Right renal cortex interstitium (tissue), 3 donors: ENCODE data around the gene ZEB2. TPM values are rescaled to one million over a fixed set of nuclear protein-coding genes. Genes with fewer than 3 reads are reported as not detected.

ENCODE experiments used
- DNase-seq, 3 donors: peaks; one replicate each; pipeline ENCODE4 v3.0.0-alpha.2; 2013; ENCODE audit warnings: low read depth in 3 of 3, low spot score in 2 of 3
- polyA plus RNA-seq, 3 donors: library from polyadenylated mRNA; unstranded; fragments of 120-200 nt; gene quantifications; one replicate each; pipeline ENCODE4 v1.2.1, GENCODE V29; 2013; ENCODE audit not compliant: insufficient read length in 3 of 3

The ZEB2 gene
- polyA plus RNA-seq, 3 donors, result 136 to 140 (median 138) TPM

DNA sequence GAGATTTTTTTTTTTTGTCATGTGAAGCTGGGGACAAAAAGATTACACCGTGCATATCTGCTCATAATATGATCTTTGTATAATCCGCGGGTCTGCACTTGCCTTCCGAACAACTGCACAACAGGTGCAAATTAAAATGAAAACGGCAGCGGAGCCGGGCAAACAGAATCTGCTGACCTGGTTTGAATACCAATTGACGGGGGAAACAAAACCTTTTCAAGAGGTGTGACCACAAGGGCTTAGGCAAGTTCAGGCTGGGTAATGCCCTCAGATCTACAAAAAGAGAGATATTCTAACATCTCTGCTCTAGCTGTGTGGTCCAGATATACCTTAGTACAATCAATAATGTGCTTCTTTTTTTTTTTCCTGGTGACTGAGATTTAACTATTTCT lies 88.5 kb downstream of the ZEB2 start:
- DNase-seq, result no peak

DNA sequence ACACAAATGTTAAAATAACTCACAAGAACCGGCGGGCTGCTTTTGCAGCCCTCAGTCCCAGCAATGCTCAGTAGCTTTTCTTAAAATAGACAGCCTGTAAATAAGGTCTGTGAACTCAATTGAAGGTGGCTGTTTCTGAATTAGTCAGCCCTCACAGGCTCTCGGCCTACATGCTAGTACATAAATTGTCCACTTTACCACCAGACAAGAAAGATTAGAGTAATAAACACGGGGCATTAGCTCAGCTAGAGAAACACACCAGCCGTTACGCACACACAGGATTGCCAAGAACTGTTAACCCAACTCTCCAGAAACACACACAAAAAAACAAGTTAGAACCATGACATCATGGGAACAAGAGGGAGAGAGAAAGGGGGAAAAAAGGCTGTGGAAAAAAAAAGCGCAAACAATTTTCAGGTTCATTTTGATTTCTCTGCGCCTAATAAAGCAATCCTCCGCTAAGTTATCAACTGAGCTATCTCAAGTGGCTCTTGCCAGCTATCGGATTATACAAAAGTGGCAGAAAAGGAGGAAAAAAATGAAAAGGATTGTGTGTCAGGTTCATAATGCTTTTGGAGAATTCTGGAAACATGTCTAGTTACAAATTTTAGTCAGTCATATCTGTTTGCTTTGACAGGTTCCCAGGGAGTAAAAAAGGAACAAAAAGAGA lies 89.1 kb downstream of the ZEB2 start:
- peak in 2 of 3 donors; percentile 67 to 73 for DNase-seq

DNA sequence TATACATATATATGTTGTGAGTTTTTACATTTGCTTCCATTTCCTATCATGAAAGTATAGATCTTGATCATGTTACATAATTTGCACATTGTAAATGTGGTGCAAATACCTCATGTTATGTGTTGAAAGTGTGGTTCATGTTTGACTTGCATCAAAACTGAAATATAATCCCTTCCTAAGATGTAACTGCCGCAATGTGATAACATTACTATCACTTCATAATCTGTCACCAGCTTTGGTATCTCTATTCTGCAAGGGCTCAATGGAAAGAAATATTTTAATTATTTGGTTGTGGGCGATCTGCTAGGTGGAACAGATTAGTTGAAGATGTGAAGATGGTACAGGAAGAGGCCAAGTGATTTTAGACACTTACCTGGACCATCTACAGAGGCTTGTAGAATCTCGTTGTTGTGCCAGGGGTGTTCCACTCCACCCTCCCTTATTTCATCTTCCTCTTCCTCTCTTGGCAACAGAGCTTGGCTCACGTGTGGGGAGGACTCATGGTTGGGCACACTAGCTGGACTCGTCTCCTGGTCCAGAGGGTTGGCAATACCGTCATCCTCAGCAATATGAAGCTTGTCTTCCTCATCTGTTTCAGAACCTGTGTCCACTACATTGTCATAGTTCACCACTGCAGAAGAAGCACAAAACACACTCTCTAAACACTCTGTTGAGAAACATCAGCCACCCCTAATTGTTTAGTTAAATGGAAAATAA lies 90.4 kb downstream of the ZEB2 start:
- DNase-seq, result no peak

DNA sequence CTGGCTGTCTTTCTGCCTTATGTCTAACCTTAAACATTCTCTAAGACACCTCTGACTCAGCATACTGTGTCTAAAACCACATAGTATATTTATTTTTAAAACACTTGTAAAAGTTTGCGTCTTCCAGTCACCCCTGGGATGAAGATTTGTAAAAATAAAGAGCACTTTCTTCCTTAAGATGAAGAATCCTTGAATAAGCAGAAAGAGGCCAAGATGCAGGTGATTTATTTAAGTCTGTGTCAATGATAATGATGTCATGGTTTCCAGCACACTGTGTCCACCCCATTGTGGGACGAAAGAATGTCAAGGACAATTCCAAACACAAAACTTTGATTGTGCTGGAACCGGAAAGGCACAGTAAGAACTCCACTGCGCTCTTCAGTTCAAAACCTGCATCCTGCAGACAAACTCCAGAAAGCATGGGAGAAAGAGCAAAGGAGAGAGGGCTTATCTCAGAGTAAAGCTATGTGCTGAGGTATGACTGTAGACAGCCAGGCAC lies 92.9 kb downstream of the ZEB2 start:
- no peak for DNase-seq

- no peak for DNase-seq
These were observed 93.6 kb downstream of the ZEB2 start for GRCh38 chr2:144426355-144426754.

DNA sequence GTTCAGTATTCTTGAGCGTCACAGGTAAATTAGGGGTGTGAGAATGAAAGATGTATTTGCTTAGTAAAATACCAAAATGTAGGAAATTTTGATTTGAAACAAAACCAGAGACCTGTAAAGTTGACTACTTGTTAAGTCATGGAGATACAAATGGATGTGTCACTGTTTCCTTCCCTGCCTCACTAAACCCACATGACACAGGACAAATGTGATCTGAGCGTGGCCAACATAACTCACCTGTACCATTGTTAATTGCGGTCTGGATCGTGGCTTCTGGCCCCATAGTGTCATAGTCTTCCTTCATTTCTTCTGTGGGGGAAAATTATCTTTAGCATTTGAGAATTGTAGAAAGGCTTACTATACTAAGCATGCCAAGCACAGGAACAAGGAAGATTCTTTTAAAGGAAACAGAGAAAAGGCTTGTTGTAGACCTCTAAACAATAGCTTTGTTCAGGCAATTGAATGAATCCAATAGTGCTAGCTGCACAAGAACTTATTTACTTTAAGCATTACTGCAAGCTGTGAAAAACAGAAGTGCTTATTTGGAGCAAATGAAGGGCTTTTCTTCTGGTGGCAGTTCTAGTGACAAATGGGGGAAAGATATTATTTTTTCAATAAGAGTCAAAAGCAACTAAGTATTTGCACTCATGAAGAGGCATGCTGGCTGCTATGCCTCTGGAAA lies 95.2 kb downstream of the ZEB2 start:
- no peak for DNase-seq

DNA sequence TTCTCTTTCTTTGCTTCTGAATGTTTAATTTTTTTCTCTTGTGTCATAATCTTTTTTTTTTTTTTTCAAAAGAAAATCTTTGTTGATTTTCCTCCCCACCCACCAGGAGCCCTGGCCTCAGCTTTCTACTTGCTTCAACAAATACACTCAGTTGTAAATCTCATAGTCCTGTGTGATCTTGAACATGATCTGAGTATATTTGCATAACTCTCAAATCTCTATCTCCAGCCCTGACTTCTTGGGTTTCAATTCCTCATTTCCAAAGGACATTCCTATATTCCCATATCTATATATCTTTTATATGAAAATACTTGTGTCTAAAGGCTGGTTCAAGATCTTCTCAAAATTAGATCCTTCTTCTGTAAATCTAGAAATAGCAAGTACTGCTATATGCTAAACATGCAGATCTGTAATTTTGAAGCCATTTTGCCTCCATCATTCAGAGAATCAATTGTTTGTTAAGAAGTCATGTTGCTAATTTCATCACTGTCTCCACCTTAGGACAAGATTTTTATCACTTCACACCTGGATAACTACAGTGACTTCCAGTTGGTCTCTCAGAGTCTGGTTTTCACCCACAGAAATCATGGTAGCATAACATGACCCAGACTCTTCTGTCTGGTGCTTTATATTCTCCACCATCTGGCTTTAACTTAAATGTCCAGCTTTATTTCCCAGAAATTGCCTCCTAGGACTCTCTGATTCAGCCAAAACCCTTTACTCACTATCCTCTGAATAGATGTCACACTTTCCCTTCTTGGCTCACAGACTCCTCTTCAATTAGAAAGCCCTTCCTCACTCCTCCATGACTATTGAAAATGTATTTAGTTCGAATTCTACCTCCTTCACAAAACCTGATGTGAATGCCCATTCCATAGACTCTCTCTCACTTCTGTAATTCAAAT lies 98.1 kb downstream of the ZEB2 start:
- DNase-seq, result no peak

DNA sequence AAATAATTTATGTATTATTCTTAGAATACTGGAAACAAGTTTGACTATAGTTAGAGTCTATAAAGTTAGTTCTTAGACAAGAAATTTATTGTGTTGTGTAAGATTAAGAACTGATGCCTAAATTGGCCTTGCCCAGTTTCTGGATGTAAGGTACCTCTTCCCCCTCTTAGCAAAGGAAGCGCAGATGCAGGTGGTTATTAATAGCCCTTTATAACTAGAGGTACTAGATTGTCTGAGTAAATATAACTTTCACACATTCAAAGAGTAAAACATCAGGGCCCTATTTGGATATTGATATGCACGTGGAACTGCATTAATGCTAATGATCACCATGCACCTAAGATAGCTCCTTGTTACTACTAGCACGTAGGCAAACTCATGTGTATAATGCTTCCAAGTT lies 100.7 kb downstream of the ZEB2 start:
- no peak for DNase-seq

DNA sequence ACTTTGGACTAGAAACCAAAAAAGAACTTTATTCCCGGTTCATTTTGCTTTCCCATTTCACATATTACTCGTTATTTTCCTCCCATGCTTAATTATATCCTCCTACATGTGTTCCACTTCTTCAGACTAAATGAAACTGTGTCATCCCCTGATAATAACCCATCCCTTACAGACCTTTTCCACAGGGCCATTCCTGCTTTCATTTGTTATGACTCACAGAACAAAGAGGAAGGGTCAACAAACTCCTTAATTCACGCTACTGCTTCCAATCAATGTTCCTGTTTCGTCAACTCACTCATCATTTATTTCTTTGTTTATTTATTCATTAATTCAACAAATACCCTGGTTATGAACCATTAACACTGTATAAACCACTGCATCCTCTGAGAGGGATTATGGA lies 104.5 kb downstream of the ZEB2 start:
- DNase-seq, result no peak

DNA sequence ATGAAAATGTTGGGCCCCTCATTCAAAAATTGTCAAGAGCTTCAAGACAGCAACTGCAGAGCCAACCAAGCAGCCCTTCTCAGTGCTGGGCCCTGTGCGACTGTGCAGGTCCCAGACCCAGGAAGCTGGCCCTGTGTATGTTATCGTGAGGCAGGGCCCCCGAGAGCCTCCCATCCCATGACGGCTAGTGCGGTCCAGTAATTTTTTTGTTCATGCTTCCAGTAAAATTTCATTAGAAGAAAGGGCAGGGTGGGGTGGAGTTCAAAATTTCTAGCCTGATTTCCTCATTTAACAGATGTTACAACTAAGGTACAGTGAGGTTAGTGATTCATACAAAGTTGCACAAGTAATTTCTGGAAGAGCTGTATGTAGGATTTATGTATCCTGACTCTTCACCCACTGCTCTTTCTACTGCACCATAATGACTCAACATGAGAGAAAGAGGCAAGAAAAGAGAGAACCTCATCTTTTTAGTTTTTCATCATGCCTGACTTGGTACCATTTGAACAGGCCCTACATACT lies 105.5 kb downstream of the ZEB2 start:
- no peak for DNase-seq

DNA sequence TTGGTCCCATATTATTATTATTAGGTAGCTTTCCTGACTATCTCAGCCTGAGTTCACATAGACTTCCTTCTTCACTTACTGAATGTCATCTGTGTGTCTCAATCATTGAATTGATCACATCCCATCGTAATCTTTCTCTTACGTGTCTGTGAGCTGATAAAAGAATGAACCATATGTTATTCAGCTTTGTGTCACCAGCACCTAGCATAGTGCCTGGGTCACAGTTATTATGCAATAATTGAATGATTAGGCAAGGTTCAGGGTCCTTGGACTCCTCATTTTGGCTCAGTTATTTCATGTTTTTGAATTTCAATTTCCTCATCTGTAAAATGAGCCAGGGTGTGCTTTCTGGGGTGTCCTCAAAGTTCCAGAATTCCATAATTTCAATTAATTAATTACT lies 107.2 kb downstream of the ZEB2 start:
- no peak for DNase-seq

- no peak for DNase-seq
These were observed 108.4 kb downstream of the ZEB2 start for GRCh38 chr2:144411473-144411872.

DNA sequence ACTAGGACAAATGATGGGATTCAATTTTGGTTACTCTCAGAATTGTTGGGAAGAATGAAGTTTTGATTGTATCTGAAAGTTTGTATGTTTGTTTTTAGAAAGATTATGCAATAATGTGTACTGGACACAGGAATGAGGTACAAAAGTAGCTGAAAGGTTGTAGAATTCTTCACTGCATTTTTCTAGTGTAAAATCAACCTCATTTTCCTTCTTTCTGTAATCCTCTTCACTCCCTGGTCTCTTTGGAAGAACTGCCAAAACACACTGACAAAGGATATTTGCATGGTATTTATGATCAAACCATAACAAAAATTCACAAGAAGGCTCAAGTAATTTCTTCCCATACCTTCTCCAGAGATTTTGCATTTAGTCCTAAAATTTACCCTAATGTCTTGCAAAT lies 110.7 kb downstream of the ZEB2 start:
- DNase-seq, result no peak

DNA sequence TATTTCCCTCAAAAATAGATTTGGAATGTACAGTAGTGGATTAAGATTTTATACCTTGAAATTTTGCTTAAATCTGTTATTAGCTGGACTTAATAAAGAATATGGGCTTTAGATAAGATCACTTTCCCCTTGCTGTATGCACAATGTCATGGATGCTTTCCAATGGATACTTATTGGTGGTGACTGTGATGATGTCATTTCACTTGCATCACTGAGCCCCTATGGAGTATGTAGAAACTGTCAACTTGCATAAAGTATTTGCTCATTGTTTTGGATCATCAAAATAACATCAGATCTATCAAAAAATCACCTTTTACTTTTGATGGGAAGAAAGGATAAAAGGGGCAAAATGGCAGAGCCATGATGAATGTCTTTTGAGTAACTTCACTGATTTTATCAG lies 112.7 kb downstream of the ZEB2 start:
- no peak for DNase-seq

- no peak for DNase-seq
These were observed 113.7 kb downstream of the ZEB2 start for GRCh38 chr2:144405982-144406788.

DNA sequence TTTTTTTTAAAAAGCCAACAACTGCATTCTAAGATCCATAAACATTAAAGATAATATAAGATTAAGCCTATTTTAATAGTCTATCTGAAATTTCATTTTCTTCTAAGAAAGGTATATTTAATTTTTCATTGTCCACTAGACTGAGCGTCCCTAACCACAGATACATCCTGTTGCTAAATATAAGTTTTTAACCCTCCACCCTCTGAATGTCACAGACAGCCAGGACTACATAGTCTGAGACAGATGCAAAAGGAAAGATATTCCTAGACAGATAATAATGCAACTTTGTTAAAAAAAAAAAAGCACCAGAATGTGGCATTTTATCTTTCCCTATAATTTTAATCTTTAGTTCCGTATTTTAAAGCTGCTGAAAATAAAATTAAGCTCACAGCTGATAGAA lies 114.6 kb downstream of the ZEB2 start:
- DNase-seq, result no peak

DNA sequence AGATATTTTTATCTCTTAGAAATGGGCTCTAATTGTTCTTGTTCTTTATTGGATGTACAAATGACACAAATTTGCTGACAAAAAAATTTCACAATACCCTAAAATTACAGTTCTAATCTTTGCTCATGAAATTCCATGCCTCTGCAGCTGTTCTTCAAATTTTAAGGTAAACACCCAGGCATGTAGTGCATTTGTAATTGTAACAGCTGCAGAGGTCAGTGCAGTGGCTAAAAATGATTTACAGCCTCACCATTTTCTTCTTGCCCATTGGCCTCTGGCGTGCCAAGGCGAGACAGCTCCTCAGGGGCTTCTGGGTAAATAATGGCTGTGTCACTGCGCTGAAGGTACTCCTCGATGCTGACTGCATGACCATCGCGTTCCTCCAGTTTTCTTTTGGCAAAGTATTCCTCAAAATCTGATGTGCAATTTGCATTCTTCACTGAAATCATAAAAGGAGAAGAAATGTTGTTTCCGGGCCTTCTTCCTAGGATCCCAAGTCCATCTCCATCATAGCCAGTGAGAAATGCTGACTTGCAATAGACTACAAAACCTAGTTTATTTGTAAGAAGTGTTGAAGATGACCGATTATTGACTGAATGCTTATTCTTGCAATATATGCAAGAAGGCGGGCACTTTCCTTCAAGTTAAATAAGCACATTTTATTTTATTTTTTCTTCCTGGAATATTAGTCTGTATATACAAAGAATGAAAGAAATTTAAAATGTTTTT lies 115.2 kb downstream of the ZEB2 start:
- DNase-seq, result no peak

- DNase-seq, result no peak
These were observed 116.0 kb downstream of the ZEB2 start for GRCh38 chr2:144403933-144404332.

DNA sequence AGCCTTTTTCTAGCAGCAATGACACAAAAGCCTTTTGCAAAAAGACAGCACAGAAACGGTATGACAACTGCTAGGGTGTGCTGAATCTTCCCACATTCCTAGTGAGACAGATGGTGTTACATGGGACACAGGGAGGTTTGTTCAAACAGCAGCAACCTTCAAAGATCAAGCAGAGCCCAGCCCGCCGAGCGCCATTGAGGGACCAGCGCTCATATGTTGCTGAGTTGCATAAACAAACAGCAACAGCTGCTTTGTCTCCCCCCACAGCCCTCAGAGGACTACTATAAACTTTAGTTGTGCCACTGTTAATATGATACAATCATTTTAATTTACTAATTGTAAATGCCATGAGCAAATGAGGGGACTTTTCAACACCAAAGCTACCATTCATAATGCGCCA lies 117.7 kb downstream of the ZEB2 start:
- peak in 1 of 3 donors; percentile 35 for DNase-seq
